ENCODE measurements around the gene COL20A1.

- TF ChIP-seq, protein P1, sequence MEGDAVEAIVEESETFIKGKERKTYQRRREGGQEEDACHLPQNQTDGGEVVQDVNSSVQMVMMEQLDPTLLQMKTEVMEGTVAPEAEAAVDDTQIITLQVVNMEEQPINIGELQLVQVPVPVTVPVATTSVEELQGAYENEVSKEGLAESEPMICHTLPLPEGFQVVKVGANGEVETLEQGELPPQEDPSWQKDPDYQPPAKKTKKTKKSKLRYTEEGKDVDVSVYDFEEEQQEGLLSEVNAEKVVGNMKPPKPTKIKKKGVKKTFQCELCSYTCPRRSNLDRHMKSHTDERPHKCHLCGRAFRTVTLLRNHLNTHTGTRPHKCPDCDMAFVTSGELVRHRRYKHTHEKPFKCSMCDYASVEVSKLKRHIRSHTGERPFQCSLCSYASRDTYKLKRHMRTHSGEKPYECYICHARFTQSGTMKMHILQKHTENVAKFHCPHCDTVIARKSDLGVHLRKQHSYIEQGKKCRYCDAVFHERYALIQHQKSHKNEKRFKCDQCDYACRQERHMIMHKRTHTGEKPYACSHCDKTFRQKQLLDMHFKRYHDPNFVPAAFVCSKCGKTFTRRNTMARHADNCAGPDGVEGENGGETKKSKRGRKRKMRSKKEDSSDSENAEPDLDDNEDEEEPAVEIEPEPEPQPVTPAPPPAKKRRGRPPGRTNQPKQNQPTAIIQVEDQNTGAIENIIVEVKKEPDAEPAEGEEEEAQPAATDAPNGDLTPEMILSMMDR (IDR thresholded peaks at IDR 0.05): no peak
- TF ChIP-seq POLR2AphosphoS5 (IDR thresholded peaks at IDR 0.05; ENCODE audit: low read depth, low read length): no peak
- TF ChIP-seq TCF7L2 (IDR thresholded peaks at IDR 0.05; ENCODE audit: low read depth, low read length): no peak
- TF ChIP-seq SIN3A (IDR thresholded peaks at IDR 0.05; ENCODE audit: borderline replicate concordance, insufficient read depth, low read depth, low read length): no peak
- TF ChIP-seq, protein P2, sequence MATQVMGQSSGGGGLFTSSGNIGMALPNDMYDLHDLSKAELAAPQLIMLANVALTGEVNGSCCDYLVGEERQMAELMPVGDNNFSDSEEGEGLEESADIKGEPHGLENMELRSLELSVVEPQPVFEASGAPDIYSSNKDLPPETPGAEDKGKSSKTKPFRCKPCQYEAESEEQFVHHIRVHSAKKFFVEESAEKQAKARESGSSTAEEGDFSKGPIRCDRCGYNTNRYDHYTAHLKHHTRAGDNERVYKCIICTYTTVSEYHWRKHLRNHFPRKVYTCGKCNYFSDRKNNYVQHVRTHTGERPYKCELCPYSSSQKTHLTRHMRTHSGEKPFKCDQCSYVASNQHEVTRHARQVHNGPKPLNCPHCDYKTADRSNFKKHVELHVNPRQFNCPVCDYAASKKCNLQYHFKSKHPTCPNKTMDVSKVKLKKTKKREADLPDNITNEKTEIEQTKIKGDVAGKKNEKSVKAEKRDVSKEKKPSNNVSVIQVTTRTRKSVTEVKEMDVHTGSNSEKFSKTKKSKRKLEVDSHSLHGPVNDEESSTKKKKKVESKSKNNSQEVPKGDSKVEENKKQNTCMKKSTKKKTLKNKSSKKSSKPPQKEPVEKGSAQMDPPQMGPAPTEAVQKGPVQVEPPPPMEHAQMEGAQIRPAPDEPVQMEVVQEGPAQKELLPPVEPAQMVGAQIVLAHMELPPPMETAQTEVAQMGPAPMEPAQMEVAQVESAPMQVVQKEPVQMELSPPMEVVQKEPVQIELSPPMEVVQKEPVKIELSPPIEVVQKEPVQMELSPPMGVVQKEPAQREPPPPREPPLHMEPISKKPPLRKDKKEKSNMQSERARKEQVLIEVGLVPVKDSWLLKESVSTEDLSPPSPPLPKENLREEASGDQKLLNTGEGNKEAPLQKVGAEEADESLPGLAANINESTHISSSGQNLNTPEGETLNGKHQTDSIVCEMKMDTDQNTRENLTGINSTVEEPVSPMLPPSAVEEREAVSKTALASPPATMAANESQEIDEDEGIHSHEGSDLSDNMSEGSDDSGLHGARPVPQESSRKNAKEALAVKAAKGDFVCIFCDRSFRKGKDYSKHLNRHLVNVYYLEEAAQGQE (IDR thresholded peaks at IDR 0.05; ENCODE audit: insufficient read depth in 1 of 2, low read depth in 2 of 2, low read length in 1 of 2): no peak
Observed at GRCh38 chr20:63292292-63292701, 689 bp upstream of the COL20A1 start.
